Activated CD4-positive, alpha-beta memory T cell treated with anti-CD3 and anti-CD28 coated beads, Interleukin-2, amount 10 ng/mL, durations not matched to agents 7 days and 5 days (primary cell): ENCODE data around the gene CYGB. TPM values are rescaled to one million over a fixed set of nuclear protein-coding genes. Genes with fewer than 3 reads are reported as not detected.

Experiments used
- CTCF ChIA-PET: fragments of 350-600 bp; sonication (Branson Sonifier 250); formaldehyde crosslinking; loops from one replicate; lab custom pipeline; 2021; ENCODE audit warnings: antibody characterized with exemption, inconsistent platforms; lab: Charles Lee
- POLR2A ChIA-PET: fragments of 350-600 bp; sonication (Branson Sonifier 250); formaldehyde crosslinking; loops from one replicate; lab custom pipeline; 2021; ENCODE audit warnings: antibody characterized with exemption; lab: Charles Lee
- DNase-seq: peaks from one replicate; pipeline ENCODE4 v3.0.0-alpha.2; 2020
- H3K27ac Mint-ChIP-seq: one replicate; pipeline ENCODE4 v1.8.0; 2021; ENCODE audit warnings: mild to moderate bottlenecking, mixed read lengths
- H3K27me3 Mint-ChIP-seq: one replicate; pipeline ENCODE4 v1.8.0; 2021; ENCODE audit warnings: mixed read lengths
- H3K36me3 Mint-ChIP-seq: one replicate; pipeline ENCODE4 v1.8.0; 2021; ENCODE audit warnings: low read depth, mixed read lengths
- H3K4me1 Mint-ChIP-seq: one replicate; pipeline ENCODE4 v1.8.0; 2021; ENCODE audit warnings: mixed read lengths
- H3K4me3 Mint-ChIP-seq: one replicate; pipeline ENCODE4 v1.8.0; 2021; ENCODE audit warnings: mild to moderate bottlenecking, mixed read lengths
- H3K9me3 Mint-ChIP-seq: one replicate; pipeline ENCODE4 v1.8.0; 2021; ENCODE audit warnings: mixed read lengths
- total RNA-seq, 2 experiments: library from RNA; stranded (reverse); gene quantifications; one replicate each; pipeline ENCODE4 v1.2.3, GENCODE V29; 2021

CYGB gene
- total RNA-seq, 2 experiments from 2014 or later = not detected

- Mint-ChIP-seq H3K27ac (no peak overlapping the region), H3K4me3 (no peak overlapping the region), H3K27me3 (no peaks in the 10 kb centered on the region), H3K9me3 (no peaks in the 10 kb centered on the region), H3K36me3 (no peaks in the 10 kb centered on the region), H3K4me1 (peaks cover 10% of the 10 kb centered on the region)
- no peak for DNase-seq
- ChIA-PET POLR2A (interaction anchor here (0.7 to 1.5 kb wide), 2 partner anchors 8 to 9 kb away, joined by 3 to 4 read pairs; no protein-coding TSS in a partner anchor), CTCF (interaction anchor here (0.8 kb wide), 1 partner anchor 18 kb away, joined by 3 read pairs; no protein-coding TSS in a partner anchor)
Measured at GRCh38 chr17:76576189-76576588, 38.7 kb upstream of the CYGB start.

DNA sequence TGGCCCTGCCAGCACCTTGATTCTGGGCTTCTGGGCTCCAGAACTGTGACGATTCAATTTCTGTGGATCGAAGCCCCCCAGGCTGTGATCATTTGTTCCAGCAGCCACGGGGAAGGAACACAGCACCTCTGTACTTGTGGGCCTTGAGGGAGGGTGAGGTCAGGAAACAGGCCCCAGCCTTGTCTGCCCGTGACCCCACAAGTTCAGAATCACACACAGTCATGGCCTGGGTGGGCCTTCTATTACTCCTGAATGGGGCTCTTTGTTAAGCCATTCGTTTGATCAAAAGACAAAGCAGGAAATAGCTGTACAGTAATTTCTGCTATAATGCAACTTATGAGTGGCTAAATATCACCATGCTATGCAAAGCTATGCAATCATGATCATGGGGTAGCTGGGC is 38.1 kb upstream of the CYGB start:
- Mint-ChIP-seq H3K4me3 (no peak overlapping the region), H3K9me3 (no peaks in the 10 kb centered on the region), H3K27me3 (no peaks in the 10 kb centered on the region), H3K27ac (no peak overlapping the region), H3K4me1 (peaks cover 10% of the 10 kb centered on the region), H3K36me3 (no peaks in the 10 kb centered on the region)
- CTCF ChIA-PET = interaction anchor here (0.8 kb wide), 1 partner anchor 18 kb away, joined by 3 read pairs; no protein-coding TSS in a partner anchor
- POLR2A ChIA-PET = interaction anchor here (0.7 to 1.5 kb wide), 2 partner anchors 9 kb away, joined by 3 to 4 read pairs; no protein-coding TSS in a partner anchor
- no peak for DNase-seq

DNA sequence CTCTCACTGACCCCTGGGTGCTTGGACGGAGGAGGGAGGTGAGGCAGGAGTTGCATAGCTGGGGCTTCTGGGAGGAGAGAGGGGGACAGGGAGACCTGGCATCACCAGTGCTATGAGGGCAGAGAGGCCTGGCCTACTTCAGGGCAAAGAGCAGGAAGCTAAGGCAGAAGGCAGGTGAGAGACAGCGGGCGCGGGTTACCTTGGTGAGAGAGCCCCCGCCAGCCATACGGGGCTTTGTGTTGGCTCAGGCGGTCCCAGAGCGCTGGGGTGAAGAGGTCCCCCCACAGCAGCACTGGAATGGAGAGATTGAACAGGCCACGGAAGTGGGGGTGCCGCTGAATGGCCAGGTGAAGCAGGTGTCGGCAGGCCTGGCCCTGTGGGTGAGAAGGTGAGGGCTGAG is 36.7 kb upstream of the CYGB start:
- Mint-ChIP-seq H3K27me3 (no peaks in the 10 kb centered on the region), H3K36me3 (no peaks in the 10 kb centered on the region), H3K4me1 (peaks cover 2% of the 10 kb centered on the region), H3K27ac (no peak overlapping the region), H3K9me3 (no peaks in the 10 kb centered on the region), H3K4me3 (no peak overlapping the region)
- POLR2A ChIA-PET = no interaction called here
- DNase-seq = no peak
- CTCF ChIA-PET = no interaction called here

DNA sequence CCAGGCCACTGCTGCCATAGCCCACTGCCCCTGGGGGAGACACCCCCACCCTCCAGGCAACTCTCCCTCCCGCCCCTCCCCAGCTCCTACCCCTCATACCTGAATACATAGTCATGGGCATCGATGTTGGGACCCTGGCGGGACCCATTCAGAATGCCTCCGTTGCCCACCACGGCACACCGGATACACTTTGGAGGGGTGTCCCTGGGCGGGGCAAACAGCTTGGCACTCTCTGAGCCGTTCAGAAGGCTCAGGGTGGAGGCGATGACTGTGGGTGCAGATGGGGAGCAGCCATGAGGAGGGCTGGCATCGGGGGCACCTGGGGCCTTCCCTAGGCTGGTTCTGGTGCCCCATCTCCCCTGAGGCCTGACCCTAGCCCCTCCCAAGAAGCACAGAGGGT is 35.6 kb upstream of the CYGB start:
- CTCF ChIA-PET = interaction anchor here (0.9 kb wide), 1 partner anchor 51 kb away, joined by 4 read pairs; no protein-coding TSS in a partner anchor
- H3K27ac Mint-ChIP-seq = no peak overlapping the region
- no peaks in the 10 kb centered on the region for H3K4me1 Mint-ChIP-seq
- POLR2A ChIA-PET = no interaction called here
- H3K4me3 Mint-ChIP-seq = no peak overlapping the region
- H3K27me3 Mint-ChIP-seq = no peaks in the 10 kb centered on the region
- H3K36me3 Mint-ChIP-seq = no peaks in the 10 kb centered on the region
- no peak for DNase-seq
- H3K9me3 Mint-ChIP-seq = no peaks in the 10 kb centered on the region

- POLR2A ChIA-PET = interaction anchor here (2.0 kb wide), 1 partner anchor 12 kb away, joined by 5 read pairs; no protein-coding TSS in a partner anchor
- Mint-ChIP-seq H3K4me1 (no peaks in the 10 kb centered on the region), H3K27ac (no peak overlapping the region)
Measured at GRCh38 chr17:76572201-76572910, 34.8 kb upstream of the CYGB start.

GRCh38 chr17:76570877-76571471 is 33.5 kb upstream of the CYGB start:
- H3K4me1 Mint-ChIP-seq = peaks cover 3% of the 10 kb centered on the region
- H3K27ac Mint-ChIP-seq = no peak overlapping the region
- POLR2A ChIA-PET = interaction anchor here (2.0 kb wide), 1 partner anchor 11 kb away, joined by 5 read pairs; no protein-coding TSS in a partner anchor
- H3K4me3 Mint-ChIP-seq = no peak overlapping the region
- no peaks in the 10 kb centered on the region for H3K9me3 Mint-ChIP-seq
- no peak for DNase-seq
- CTCF ChIA-PET = interaction anchor here (0.5 to 1.5 kb wide), 4 partner anchors 9 to 14 kb away, joined by 3 read pairs; no protein-coding TSS in a partner anchor
- no peaks in the 10 kb centered on the region for H3K27me3 Mint-ChIP-seq
- H3K36me3 Mint-ChIP-seq = peaks cover 15% of the 10 kb centered on the region

More at GRCh38 chr17:76572201-76572910, 34.8 kb upstream of the CYGB start:
- no peak for DNase-seq
- CTCF ChIA-PET = interaction anchor here (1.3 kb wide), 1 partner anchor 10 kb away, joined by 3 read pairs; no protein-coding TSS in a partner anchor
- Mint-ChIP-seq H3K36me3 (peaks cover 4% of the 10 kb centered on the region), H3K4me3 (no peak overlapping the region), H3K27me3 (no peaks in the 10 kb centered on the region), H3K9me3 (no peaks in the 10 kb centered on the region)

GRCh38 chr17:76570457-76570856 is 32.9 kb upstream of the CYGB start:
- DNase-seq = no peak
- H3K36me3 Mint-ChIP-seq = peaks cover 20% of the 10 kb centered on the region
- no peak overlapping the region for H3K4me3 Mint-ChIP-seq
- no peak overlapping the region for H3K27ac Mint-ChIP-seq
- POLR2A ChIA-PET = interaction anchor here (1.1 to 2.0 kb wide), 2 partner anchors 10 to 12 kb away, joined by 3 to 5 read pairs; no protein-coding TSS in a partner anchor
- no peaks in the 10 kb centered on the region for H3K27me3 Mint-ChIP-seq
- CTCF ChIA-PET = interaction anchor here (0.5 to 1.5 kb wide), 2 partner anchors 10 to 14 kb away, joined by 3 read pairs; no protein-coding TSS in a partner anchor
- H3K4me1 Mint-ChIP-seq = peaks cover 3% of the 10 kb centered on the region
- no peaks in the 10 kb centered on the region for H3K9me3 Mint-ChIP-seq

DNA sequence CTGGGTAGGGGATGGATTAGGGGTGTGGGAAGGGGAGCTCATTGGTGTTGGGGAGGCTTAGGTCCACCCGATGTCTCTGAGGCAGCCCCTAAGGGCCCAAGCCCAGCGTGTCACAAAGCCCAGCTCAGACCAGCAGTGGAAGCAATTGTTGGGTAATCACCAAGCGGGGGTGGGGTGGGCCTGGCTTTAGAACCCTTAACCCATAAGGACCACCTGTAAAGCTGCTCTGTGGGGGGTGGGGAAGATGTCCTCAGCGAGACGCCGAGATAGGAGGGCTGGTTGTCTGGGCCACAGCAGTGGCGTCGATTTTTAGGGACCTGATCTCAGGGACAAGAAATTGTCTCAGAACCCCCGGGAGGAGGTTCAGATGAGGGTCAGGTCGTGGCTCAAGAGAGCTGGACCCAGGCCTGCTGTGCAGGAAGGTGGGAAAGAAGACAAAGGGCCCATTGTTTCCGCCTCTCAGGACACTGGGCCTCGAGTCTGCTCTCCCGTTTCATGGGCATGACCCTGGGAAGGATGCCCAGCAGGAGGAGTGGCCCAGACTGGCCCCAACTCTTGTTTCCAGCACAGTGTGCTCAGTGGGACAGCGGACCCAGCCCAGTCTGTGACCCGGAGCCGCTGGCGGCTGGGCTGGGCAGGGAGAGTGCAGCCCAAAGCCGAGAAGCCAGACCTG is 32.2 kb upstream of the CYGB start:
- ChIA-PET POLR2A (interaction anchor here (1.1 kb wide), 1 partner anchor 13 kb away, joined by 3 read pairs; no protein-coding TSS in a partner anchor), CTCF (interaction anchor here (1.5 kb wide), 1 partner anchor 9 kb away, joined by 3 read pairs; no protein-coding TSS in a partner anchor)
- H3K4me1 Mint-ChIP-seq = peaks cover 7% of the 10 kb centered on the region
- H3K27me3 Mint-ChIP-seq = no peaks in the 10 kb centered on the region
- H3K4me3 Mint-ChIP-seq = no peak overlapping the region
- DNase-seq = no peak
- H3K36me3 Mint-ChIP-seq = peaks cover 27% of the 10 kb centered on the region
- no peaks in the 10 kb centered on the region for H3K9me3 Mint-ChIP-seq
- no peak overlapping the region for H3K27ac Mint-ChIP-seq

DNA sequence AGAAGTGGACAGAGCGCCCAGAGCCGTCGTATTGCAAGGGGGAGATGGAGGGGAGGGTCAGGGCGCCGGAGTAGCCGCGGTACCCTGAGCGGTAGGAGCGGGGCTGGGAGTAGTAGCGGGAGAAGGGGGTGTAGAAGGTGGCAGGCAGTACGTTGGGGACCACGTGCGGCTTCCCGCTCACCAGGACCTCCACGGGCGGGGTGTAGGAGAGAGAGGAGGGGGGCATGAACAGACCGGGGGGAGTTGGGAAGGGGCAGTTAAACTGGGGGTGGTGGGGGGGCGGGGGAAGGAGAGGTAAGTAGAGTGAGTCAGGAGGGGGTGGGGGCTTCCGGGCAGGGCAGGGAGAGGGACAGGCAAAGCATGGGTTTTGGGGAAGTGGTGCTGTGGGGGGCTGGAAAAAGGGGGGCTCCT is 31.3 kb upstream of the CYGB start:
- DNase-seq = no peak
- H3K4me1 Mint-ChIP-seq = peaks cover 7% of the 10 kb centered on the region
- H3K9me3 Mint-ChIP-seq = no peaks in the 10 kb centered on the region
- H3K27me3 Mint-ChIP-seq = no peaks in the 10 kb centered on the region
- no peak overlapping the region for H3K4me3 Mint-ChIP-seq
- H3K27ac Mint-ChIP-seq = no peak overlapping the region
- H3K36me3 Mint-ChIP-seq = peaks cover 33% of the 10 kb centered on the region
- CTCF ChIA-PET = no interaction called here
- POLR2A ChIA-PET = interaction anchor here (1.1 to 2.8 kb wide), 2 partner anchors 11 to 25 kb away, joined by 3 to 26 read pairs; no protein-coding TSS in a partner anchor

DNA sequence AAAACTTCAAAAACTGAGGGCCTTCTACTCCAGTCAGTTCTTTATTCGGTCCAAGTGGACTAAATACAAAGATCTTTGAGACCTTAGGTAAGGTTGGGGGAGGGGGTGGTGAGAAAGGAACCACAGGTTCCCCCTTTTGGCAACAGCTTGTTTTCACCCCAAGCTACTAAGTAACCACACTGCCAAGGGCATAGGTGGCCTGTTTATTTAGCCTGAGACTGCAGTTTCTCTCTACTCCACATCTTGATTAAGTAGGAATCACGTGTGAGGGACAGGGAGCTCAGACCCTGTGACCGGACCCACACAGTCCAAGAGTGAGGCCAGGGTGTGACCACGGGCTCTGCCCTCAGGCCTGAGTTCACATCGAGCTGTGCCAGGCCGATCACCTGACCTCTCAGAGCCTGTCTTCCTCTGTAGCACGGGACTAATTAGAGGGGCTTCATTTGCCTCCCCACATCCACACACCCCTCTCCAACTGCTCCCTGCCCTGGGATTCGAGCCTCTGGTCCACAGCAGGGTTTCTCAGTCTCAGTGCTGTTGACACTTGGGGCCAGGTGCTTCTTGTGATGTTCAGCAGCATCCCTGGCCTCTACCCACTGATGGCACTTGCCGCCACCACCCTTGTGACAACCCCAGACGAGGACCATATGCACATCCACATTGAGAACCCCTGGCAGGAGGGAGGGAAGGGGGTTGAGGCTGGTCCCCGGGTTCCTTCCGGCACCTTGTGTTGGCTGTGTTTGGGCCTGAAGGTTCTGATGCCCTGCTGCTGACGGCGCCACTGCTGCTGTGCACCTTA is 30.3 kb upstream of the CYGB start:
- Mint-ChIP-seq H3K27ac (no peak overlapping the region), H3K36me3 (peaks cover 40% of the 10 kb centered on the region), H3K4me1 (peaks cover 14% of the 10 kb centered on the region), H3K9me3 (no peaks in the 10 kb centered on the region), H3K27me3 (no peaks in the 10 kb centered on the region), H3K4me3 (no peak overlapping the region)
- DNase-seq = no peak
- CTCF ChIA-PET = interaction anchor here (0.6 to 2.5 kb wide), 5 partner anchors 9 to 114 kb away, joined by 3 to 14 read pairs (median 3); no protein-coding TSS in a partner anchor
- POLR2A ChIA-PET = interaction anchor here (0.6 to 2.8 kb wide), 5 partner anchors 8 to 76 kb away, joined by 3 to 26 read pairs (median 4); partner anchors contain the start of gene ST6GALNAC1

DNA sequence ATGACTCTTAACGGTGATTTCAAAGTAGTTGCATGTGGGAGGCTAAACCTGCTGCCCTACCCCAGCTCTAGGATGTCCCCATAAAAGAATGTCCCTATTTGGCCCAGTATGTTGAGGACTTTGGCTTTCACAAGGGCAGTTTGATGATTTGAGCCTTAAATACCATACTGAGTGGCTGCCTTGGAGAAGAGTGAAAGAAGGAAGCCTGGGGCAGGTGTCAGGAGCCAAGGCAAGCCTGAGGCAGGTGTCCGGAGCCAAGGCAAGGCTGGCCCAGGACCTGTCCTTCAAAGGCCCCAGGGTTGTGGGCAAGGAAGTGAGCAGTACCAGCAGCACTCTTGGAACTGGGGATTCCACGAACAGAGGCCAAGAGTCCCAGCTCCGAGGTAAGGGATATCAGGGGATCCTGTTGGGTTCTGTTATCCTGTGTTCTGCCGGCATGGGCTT is 29.5 kb upstream of the CYGB start:
- ChIA-PET CTCF (interaction anchor here (0.6 to 2.5 kb wide), 6 partner anchors 9 to 115 kb away, joined by 3 to 14 read pairs (median 3); no protein-coding TSS in a partner anchor), POLR2A (interaction anchor here (0.7 to 2.8 kb wide), 6 partner anchors 9 to 87 kb away, joined by 3 to 26 read pairs (median 4); partner anchors contain the start of gene ST6GALNAC1)
- Mint-ChIP-seq H3K27ac (peak overlapping the region; percentile 11), H3K27me3 (no peaks in the 10 kb centered on the region), H3K9me3 (no peaks in the 10 kb centered on the region), H3K4me3 (no peak overlapping the region), H3K4me1 (peaks cover 20% of the 10 kb centered on the region), H3K36me3 (peaks cover 45% of the 10 kb centered on the region)
- DNase-seq = no peak
